GM21526 (cell line): Measurements from ENCODE around the gene GTF2F2.
"Not testable (repeated sequence)": the region's sequence is repeated elsewhere in the genome, so short reads cannot be mapped to it uniquely, and the experiment has no call there.

Experiments used
- ATAC-seq: cut with Tn5 transposase; IDR thresholded peaks from one replicate; pipeline ENCODE4 v1.9.1; 2021; ENCODE audit warnings: moderate library complexity; ENCODE audit not compliant: unreplicated experiment, low FRiP score

GTF2F2 gene

GRCh38 chr13:45242524-45242923 lies 122.2 kb downstream of the GTF2F2 start:
- no peak for ATAC-seq

DNA sequence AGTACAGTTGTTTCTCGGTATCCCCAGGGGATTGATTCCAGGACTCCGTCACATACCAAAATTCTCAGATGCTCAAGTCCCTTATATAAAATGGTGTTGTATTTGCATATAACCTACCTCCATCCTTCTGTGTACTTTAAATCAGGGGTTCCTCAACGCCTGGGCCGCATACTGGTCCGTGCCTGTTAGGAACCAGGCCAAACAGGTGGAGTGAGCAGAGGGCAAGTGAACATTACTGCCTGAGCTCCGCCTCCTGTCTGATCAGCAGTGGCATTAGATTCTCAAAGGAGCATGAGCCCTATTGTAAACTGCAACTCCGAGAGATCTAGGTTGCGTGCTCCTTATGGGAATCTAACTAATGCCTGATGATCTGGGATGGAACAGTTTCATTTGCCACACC lies 122.8 kb downstream of the GTF2F2 start:
- ATAC-seq, result no peak

- ATAC-seq, result not testable (repeated sequence)
Observed at GRCh38 chr13:45244736-45245135, 124.4 kb downstream of the GTF2F2 start.

DNA sequence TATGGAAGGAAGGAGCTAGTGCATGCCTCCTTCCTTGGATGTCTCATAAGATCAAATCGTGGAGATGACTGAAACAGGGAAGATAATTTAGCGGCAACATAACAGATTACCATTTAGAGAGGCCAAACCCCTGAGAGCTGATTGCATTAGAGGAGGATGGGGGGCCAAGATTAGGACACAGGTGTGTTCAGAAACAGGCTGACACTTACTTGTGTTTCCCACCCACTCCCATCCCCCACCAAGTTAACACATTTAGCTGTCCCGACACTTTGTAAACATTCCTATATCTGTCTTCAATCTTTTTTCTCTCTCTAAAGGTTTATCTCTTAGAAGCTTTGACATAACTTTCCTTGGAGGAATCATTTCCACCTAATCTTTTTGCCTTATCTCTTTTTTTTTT lies 129.4 kb downstream of the GTF2F2 start:
- no peak for ATAC-seq

- no peak for ATAC-seq
Observed at GRCh38 chr13:45254396-45254795, 134.1 kb downstream of the GTF2F2 start.

GRCh38 chr13:45255247-45255987 lies 135.1 kb downstream of the GTF2F2 start:
- no peak for ATAC-seq

GRCh38 chr13:45256254-45256653 lies 135.9 kb downstream of the GTF2F2 start:
- ATAC-seq, result no peak

- ATAC-seq, result no peak
Observed at GRCh38 chr13:45257638-45258333, 137.5 kb downstream of the GTF2F2 start.

DNA sequence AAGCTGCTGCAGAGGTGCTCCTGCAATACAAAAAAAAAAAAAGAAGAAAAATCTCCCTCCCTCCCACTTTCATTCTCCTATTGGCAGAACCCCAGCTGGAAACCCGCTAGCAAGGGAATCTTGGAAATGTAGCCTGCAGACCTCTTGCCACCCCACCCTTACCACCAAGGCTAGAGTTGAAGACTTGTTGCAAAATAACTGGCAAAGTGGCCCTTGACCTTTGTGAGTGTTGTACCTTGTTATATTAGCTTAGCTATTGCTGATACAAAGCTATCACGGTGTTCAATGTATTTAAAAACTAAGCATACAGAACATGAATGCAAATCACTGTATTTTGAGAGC lies 138.0 kb downstream of the GTF2F2 start:
- no peak for ATAC-seq

DNA sequence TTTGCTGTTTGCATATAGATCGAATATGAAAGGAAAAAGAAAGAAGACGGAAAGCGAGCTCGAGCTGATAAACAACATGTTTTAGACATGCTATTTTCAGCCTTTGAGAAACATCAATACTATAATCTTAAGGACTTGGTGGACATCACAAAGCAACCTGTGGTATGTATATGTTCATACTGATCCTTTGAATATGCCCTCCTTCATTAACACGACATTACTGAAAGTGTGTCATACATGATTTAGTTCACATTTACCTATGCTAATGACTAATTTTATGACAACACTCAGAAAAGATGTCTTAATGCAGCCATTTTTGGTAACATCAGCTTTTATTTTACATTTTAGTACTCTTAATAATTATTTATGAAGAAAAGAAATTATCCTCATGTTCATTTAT lies 146.9 kb downstream of the GTF2F2 start:
- no peak for ATAC-seq

DNA sequence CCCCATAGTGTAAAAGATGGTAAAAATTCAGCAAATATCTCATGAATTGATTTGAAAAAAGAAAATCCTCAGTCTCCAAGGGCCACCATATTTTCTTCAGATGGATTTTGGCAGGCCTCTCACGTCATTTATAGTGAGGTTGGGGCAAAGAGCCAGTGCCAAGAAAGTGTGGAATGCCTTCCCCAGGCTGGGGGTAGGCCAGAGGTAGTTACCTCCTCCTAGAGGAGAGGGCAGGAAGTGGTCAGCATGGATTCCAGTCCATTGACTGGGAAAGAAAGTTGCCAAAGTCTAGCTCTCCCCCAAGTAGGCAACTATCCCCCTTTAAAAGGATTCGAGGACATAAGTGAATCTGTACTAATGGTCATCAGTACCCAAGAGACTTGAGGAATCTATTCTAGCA lies 148.9 kb downstream of the GTF2F2 start:
- no peak for ATAC-seq

DNA sequence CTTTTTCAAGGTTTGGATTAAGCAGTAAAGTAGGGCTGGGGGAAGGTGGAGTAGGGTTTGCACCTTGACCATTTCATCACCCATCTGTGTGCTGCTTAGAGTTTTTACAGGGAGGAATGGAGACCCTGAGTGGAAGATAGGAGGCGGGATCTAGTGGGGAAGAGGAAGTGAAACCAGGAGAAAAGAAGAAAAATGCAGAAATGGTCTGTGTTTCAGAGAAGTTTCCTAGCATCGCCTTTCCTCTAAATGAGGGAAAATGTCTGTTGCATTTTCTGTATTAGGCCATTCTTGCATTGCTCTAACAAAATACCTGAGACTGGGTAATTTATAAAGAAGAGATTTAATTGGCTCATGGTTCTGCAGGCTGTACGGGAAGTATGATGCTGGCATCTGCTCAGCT lies 156.6 kb downstream of the GTF2F2 start:
- ATAC-seq, result no peak

GRCh38 chr13:45278096-45278645 lies 157.9 kb downstream of the GTF2F2 start:
- ATAC-seq, result no peak

- ATAC-seq, result no peak
Observed at GRCh38 chr13:45280011-45280410, 159.7 kb downstream of the GTF2F2 start.

DNA sequence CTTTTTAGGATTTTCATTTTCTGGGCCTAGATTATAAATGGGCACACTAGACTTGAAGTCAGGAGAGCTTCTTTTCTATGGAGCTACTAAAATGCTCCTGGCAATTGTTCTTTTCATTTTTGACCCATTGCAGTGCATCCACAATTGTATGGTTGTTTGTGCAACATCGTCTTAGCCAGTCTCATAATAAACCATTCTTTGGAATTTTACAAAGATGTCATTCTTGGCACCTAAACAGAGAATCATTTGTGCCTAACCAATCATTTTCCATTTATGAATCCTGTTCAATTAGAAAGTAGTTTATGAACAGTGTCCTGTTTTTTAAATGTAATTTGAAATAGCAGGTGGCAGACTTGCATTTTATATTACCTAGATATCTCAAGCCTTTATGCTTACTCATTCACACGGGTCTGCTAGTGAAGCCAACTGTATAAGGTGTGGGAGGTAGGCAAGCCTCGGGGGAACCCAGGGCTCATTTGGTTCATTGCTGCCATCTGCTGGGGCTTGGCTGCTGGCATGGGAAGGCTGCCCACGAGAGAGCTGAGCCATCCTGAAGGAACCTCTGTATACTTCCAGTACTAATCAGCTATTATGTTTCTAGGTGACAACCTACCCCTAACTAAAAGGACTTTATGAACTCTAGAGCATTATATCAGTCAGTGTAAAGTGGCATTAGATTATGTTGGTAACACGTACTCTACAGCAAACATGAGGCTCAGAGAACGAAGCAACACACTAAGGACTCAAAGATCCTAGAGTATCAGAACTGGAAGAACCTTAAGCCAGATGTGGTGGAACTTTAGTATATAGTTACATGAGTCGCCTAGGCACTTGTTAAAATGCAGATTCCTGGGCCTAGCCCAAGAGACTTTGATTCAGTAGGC lies 160.7 kb downstream of the GTF2F2 start:
- peak; percentile 70 for ATAC-seq

DNA sequence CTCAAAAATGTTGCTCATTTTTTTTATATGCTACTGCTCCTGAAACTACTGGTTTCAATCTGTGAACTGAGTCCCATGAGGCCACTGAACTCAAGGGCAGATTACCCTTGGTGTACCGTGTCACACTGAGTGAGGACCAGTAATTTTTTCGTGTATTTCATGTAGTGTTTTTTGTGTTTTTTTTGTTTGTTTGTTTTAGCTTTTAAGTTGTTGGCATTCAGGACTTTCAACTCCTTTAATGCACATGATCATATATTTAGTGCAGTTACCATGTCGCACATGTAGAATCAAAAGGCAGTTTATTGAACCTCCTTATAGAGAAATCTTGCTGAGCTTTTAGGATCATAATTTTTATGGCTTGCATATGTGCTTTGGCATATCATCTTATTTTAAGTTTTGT lies 162.7 kb downstream of the GTF2F2 start:
- no peak for ATAC-seq

DNA sequence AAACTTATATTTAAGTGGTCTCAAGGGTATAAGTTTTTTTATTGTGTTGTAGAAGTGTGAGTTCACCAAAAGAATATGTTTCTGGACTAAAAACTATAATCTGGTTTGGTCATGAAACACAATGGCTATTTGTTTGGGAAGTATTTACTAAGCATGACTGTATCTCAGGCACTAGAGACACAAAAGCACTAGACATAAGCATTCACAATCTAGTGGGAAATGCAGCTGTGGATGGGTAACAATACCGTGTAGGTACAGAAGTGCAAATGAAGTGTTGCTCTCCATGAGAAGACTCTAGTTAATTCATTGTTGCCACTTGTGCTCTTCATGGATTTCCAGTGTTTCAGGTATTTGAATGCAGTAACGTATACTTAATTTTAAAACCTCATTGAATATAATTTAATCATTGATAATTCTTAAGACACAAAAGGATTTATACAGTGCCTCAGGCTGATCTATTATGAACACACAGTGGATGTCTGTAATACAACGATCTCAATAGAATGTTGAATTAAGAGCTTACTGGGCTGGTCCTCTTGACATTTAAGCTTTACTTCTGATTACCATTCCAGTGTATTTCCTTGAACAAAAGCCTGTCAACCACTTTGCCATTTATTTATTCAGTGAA lies 169.7 kb downstream of the GTF2F2 start:
- no peak for ATAC-seq

DNA sequence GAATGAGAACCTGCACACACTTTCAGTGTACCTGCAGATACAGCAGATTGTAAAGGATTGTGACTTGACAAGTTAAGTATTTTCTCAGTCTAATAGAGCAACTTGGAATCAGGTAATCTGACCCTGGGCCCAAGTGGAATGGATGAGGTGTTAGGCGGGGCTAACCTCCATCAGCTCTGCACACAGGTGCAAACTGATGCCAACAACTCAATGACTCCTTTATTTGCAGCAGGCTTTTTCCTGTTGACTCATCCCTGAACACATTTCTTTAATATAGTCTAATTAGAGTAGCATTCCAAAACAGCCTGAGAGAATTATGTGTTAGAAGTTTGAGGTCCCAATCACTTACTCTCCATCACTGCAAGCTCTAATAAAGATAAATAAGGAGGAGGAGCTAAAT lies 171.9 kb downstream of the GTF2F2 start:
- ATAC-seq, result no peak

- no peak for ATAC-seq
Observed at GRCh38 chr13:45295536-45295935, 175.2 kb downstream of the GTF2F2 start.

GRCh38 chr13:45296259-45296658 lies 175.9 kb downstream of the GTF2F2 start:
- ATAC-seq, result no peak
